Measurements from ENCODE around the gene AURKA.

Gene AURKA

GRCh38 chr20:56392132-56392880, at the start of gene AURKA, which contains the start of gene CSTF1:
AURKA (minus strand) TSS chr20:56392215; CDS start chr20:56388197, 4,018 bp downstream.
CSTF1 (plus strand) TSS chr20:56392645; CDS start chr20:56395553, 2,908 bp downstream.
- DNase-seq: peak; percentile 99

DNA sequence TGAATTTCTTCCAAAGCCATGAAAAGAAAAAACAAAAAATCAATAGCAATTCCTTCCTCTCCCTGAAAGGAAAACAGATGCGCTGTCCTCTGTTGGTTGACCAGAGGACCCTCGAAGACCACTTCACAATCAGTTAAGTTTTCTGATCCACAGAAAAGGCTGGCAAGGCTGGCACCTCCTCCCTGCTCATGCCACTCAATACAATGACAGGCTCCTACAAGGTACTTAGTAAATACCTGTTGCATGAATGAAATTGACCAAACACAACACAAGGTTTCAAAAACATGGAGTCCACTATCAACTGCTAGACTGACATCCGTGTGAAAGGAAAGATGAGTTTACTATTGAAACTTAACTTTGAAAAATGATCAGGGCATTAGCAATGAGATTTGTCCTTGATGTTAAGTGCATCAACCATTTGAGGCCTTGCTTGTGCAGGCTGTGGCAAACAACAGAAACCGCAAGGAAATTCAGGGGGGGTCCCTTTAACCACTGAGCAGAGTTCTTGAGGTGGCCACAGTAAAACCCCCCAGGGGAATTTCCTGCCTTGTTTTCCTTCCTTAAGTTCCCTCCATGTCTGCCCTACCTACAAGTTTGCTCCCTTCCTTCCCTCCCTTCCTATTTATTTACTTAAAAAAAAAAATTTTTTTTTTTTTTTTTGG, 48.5 kb upstream of the AURKA start:
- DNase-seq: peak; percentile 64

GRCh38 chr20:56439771-56440291, 47.8 kb upstream of the AURKA start:
- DNase-seq: no peak

DNA sequence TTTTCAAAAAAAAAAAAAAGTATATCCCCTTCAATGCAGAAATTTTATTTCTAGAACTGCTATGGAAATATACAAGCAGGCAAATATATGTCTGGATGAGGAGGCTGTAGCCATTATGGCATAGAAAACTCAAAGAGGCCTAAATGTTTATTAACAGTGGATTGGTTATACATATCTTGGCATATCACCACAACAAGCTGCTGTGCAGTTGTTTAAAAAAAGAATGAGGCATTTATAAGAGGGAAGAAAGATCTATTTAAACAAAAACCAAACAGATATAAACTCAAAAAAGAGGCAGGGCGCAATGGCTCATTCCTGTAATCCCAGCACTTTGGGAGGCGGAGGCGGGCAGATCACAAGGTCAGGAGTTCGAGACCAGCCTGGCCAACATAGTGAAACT, 46.3 kb upstream of the AURKA start:
- DNase-seq: no peak

DNA sequence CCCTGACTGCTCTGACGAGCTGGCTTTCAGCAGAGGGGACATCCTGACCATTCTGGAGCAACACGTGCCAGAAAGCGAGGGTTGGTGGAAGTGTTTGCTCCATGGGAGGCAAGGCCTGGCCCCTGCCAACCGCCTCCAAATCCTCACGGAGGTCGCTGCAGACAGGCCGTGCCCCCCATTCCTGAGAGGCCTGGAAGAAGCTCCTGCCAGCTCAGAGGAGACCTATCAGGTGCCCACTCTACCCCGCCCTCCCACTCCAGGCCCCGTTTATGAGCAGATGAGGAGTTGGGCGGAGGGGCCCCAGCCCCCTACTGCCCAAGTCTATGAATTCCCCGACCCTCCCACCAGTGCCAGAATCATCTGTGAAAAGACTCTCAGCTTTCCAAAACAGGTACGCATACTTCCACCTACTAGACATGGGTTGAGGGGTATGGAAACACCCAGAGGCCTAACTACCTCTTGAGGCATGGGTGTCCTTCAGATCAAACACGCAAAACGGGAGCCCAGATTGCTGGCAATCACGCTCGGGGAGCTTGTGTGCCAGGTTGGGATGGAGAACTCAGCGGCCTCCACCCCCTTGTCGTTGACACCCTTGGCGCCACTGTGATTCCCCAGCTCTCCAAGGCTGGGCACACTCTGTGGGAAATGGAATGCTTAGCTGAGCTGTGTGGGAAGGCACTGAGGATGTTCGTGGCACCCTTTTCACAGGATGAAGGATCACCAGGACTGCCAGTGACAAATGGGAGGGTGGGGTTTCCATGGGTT, 45.4 kb upstream of the AURKA start:
- DNase-seq: no peak

DNA sequence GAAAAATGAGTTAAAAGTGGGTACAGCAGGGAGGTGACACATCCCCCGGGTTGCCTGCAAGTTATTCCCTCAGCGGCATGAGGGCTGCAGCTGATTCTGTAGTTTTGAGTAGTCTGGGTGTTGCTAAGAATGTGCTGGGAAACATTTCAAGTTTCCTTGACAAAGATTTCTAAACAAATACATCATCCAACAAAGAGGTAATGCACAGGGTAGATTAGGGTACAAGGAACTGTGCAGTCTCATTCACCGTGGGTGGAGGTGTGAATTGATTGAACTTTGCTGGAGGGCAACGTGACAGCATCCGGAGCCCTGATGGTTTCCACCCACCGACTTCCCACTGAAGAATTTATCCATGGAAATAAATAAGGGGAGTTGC, 41.9 kb upstream of the AURKA start:
- DNase-seq: no peak

DNA sequence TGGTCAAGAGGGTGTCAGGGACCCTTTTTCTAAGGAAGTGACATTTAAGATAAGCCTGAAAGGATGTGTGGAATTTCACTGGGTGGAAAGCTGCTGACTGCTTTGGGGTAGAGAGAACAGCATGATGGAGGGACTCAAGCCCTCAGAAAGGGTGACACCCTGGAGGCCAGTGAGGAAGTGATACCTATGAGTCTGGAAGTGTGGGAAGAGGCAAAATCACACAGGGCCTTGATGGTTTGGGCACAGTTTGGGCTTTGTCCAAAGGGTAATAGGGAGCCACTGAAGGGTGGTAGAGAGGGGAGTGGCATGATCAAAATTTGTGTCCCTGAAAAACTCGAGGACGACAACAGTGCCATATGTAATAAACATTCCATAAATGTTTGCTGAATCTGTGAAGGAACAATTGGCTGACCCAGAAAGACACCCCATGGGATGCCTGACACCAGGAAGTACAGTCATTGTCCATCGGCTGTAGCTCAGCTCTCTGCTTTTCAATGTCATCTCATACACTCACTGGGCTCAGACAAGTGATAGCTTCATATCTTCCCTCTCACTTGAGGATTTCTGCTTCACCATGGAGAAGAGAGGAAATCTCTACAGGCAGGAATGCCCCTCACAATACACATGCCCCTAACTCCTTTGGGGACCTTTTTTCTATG, 41.3 kb upstream of the AURKA start:
- no peak for DNase-seq

DNA sequence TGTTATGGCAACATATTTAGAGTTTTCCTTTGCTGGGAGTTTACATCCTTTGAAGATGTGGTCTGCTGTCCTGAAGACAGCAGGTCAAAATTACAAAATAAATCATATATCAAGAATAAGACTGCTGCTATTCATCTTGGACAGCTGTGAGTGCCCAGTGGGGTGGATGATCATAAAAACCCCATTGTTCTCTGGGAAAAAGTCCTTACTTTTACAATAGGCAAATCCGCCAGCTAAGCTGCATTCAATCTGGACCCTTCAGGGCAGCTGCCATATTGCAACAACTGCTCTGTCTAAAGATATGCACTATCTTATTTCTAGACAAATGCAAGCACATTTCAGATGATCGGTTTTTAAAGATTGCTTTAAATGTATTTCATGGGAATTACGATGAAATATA, 39.5 kb upstream of the AURKA start:
- no peak for DNase-seq

- DNase-seq: no peak
Measured at GRCh38 chr20:56430957-56431356, 38.9 kb upstream of the AURKA start.

GRCh38 chr20:56430461-56430860, 38.4 kb upstream of the AURKA start:
- DNase-seq: no peak

DNA sequence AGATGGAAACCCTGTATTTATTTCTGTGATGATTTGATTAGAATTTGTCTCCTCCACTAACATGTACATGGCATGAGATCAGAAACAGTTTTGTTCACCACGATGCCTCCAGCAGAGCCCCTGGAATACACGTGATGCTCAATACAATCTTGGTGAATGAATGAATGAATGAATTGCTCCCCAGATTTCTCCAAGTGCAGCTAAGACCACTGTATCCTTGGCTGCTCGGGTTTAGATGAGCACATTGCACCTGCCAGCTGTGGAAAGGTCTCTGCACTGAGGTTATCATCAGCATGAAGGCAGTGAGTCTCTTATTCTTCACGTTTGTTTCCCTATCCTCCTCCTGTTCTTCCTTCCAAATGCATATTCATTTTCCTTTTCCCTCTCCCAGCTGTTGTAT, 37.9 kb upstream of the AURKA start:
- no peak for DNase-seq

GRCh38 chr20:56429502-56429901, 37.5 kb upstream of the AURKA start:
- peak; percentile 64 for DNase-seq

DNA sequence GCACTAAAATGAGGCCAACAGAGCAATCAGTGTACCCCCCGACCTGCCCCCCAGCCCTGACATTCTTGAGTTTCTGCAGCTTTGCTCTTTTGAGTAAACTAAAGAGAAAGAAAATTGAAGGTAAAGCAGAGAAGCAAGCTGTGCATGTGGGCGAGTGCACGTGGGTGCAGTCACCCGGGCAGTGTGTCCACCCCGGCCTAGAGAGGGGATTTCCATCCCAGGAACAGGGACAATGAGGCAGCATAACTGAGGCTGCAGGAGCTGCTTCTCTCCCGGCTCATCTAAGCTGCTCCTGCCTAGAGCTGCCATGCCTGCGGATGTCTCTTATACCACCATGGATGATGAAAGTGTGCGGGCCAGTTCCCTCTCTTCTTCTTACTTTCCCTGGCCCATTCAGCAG, 36.9 kb upstream of the AURKA start:
- DNase-seq: no peak

DNA sequence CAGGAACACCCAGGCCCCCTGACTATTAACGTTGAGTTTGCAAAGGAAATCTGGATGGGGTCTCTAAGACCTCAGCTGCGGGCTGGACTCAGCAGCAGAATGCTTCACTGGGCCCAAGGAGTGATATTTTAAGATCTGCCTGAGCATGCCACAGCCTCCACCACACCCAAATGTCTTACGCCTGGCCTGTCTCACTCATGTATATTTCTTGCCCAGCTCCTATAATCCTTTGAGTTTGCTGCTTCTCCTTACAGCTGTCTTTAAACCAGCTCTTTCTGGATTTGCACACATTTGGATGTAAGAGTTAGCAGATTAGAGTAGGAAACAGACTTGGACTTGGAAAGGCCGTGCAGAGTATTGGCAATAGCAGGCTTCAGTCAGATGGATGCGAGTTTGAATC, 36.4 kb upstream of the AURKA start:
- no peak for DNase-seq

DNA sequence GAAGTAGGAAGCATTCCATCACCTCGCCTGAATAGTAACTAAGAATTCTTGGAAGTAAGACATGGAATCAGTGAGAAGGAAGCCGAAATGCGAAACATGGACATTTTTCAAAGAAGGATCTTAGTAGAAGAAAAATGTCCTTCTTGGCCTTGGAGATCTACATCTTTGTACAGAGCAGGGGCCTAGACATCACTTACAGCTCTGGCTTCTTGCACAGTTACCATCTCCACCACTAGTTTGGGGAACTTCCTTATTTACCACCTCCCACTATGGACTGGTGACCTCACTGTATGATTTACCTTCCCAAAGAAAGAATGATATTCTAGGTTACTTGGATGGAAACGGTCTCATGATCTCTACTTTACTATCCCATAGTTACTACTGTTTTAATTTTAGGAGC, 35.8 kb upstream of the AURKA start:
- no peak for DNase-seq

DNA sequence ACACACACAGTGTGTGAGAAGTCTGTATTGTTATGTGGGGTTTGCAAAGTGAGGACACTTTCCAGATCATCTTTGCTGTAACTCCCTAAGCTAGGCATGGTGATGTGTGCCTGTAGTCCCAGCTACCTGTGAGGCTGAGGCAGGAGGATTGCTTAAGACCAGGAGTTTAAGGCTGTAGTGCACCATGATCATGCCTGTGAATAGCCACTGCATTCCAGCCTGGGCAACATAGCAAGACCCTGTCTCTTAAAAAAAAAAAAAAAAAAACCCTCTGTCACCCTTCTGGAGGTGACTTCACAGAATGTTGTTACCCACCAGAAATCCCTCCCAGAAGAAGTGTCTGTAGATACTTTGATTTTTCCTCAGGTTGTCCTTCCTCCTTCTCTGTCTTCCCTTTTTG, 34.9 kb upstream of the AURKA start:
- no peak for DNase-seq

GRCh38 chr20:56426026-56426425, 34.0 kb upstream of the AURKA start:
- no peak for DNase-seq

DNA sequence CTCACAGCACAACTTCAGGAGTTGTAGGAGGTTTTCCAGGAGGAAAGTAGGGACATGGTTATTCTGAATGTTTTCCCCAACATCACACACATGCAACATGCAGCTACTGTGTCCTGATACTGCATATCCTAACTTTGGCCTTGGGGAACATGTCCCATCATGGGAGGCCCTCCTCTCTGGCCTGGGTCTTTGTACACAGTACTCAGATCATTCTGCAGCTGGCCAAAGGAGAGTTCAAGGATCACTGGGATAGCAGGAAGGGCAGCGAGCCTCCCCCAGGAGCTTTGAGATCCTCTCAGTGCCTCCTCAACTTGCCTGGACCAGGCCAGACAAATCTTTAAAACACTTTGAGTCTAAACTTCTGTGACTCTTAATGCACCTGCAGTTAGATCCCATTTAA, 32.9 kb upstream of the AURKA start:
- no peak for DNase-seq

DNA sequence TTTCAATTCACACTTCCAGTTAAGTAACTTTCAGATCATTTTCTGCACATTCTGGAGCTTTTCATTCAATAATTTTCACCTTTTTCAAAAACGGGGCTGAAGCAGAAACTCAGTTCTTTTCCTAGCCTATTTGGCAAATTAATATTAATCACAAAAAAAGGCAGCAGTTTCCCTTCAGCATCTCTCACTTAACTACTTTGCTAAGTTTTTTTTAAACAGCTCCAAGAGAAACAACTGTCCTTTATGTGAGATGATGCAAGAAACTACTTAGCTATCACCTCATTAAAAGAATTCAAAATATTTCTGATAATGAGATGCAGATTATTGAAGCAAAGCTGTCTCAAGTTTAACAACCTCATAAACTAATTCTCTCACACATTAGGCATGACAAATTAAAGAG, 31.9 kb upstream of the AURKA start:
- no peak for DNase-seq

DNA sequence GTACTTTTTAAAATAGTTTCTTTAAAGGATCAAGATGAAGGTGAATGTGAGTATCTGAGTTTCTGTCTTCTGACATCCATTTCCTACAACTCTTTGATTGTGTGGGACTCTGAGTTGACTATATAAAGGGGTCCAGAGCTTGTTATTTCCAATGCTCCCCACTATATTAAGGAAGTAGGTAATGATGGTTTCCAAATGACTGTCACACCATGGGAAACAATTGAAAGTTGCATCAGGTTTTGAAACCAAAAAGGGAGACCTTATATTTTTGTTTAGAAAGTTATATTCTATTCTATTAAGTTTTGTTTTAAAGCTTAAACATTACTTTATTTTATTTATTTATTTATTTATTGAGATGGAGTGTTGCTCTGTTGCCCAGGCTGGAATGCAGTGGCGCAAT, 31.2 kb upstream of the AURKA start:
- DNase-seq: no peak

DNA sequence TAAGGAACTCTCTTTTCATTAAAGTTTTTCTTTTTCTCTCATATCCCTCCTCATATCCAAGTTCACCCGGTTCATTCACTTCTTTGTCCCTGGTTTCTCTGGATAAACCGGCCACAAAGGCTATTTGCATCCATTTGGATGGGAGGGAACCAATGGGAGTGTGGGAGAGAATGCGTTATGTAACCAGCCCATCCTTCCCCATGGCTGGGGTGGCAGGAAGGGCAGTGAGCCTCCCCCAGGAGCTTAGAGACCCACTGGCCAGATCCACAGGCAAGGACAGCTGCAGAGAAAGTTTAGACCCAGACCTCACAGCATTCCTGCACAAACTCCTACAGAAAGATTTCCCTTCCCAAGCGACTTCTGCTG, 30.8 kb upstream of the AURKA start:
- no peak for DNase-seq

DNA sequence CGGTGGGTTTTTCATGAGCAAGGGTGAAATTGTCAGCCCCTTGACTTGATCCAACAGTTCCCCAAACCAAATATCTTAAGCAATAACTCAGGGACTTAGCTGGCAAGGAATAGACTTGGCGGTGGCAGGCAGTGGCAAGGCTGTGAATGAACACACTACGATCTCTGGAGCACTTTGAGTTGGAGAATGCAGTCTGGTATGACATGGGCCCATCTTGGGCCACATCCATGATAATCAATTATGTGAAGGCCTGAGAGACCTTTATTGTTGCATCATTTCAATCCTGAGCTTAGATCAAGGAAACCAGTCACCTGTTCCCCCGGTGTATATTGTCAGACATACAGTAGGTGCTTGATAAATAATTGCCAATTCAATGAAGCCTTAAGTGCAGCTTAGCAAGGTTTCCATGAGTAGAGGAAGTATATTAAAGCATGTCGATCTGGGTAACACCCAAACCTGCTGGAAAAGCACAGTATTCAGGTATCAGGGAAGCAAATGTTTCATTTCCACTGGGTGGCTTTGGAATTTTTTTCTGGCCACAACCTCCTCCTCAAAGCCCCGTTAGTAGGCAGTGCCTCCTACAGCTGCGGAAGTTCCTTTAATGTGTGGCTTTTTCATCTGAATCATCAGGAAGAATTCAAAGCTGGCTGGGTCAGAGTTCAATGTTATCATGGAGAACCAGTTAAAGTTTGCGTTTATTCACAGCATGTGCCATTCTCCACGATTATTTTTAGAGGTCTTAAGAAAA, 30.2 kb upstream of the AURKA start:
- no peak for DNase-seq
